ENCODE measurements around the gene ZDHHC4. TPM values are rescaled to one million over a fixed set of nuclear protein-coding genes. Genes with fewer than 3 reads are reported as not detected.

ZDHHC4 gene
- polyA plus RNA-seq, 2 of the 4 experiments (the other 2 are of a cell fraction): 42.8 to 118 TPM

- WGBS (ENCODE audit: missing lambda C conversion rate): 20% methylated on average over 4 of the region's 60 CpGs
- peaks cover 13% of the 10 kb centered on the region; the same call in 2 of the 3 replicates for H3K4me1 ChIP-seq
- H3K9me3 ChIP-seq: no peaks in the 10 kb centered on the region
- peak overlapping the region; percentile 100 for H3K4me3 ChIP-seq
- CTCF ChIA-PET: interaction anchor here (0.6 to 1.4 kb wide), 3 partner anchors 48 to 144 kb away, joined by 3 to 5 read pairs (median 3); partner anchors contain the start of gene INTS15
- TF ChIP-seq, protein P1, sequence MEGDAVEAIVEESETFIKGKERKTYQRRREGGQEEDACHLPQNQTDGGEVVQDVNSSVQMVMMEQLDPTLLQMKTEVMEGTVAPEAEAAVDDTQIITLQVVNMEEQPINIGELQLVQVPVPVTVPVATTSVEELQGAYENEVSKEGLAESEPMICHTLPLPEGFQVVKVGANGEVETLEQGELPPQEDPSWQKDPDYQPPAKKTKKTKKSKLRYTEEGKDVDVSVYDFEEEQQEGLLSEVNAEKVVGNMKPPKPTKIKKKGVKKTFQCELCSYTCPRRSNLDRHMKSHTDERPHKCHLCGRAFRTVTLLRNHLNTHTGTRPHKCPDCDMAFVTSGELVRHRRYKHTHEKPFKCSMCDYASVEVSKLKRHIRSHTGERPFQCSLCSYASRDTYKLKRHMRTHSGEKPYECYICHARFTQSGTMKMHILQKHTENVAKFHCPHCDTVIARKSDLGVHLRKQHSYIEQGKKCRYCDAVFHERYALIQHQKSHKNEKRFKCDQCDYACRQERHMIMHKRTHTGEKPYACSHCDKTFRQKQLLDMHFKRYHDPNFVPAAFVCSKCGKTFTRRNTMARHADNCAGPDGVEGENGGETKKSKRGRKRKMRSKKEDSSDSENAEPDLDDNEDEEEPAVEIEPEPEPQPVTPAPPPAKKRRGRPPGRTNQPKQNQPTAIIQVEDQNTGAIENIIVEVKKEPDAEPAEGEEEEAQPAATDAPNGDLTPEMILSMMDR (IDR thresholded peaks at IDR 0.05): peak; percentile 32; the same call in 2 of the 3 replicates
- TF ChIP-seq POLR2AphosphoS2 (conservative IDR thresholded peaks at IDR 0.05; ENCODE audit: low read length): no peak
- POLR2A ChIA-PET: no interaction called here
- H3K27ac ChIP-seq: peak overlapping the region; percentile 94 to 97
- FAIRE-seq (no peak), ATAC-seq (peak; percentile 65 to 83), DNase-seq (ENCODE audit: low read depth in 1 of 2, low spot score in 1 of 2) (peak; percentile 29 to 72)
- peak overlapping the region; percentile 97 for H3K4me2 ChIP-seq
These were observed 60.4 kb downstream of the ZDHHC4 start for GRCh38 chr7:6637544-6638229.

Other genes starting within 250 kb of the ZDHHC4 start
- 33.0 and 34.3 TPM in 2 replicates for gene FAM220A, start 228.5 kb upstream of the ZDHHC4 start, polyA plus RNA-seq (2011; rRNA removed)
- 12.9 to 14.0 TPM (median 13.2 TPM) in 3 replicates for gene FAM220A, start 228.5 kb upstream of the ZDHHC4 start, polyA plus RNA-seq (2017; fragmentation: RNase III; extraction: RNeasy Plus Mini Kit Qiagen cat#74134 plus additional on column Dnase treatment)
- 446 and 516 TPM in 2 replicates for gene RAC1, start 202.9 kb upstream of the ZDHHC4 start, polyA plus RNA-seq (2011; rRNA removed)
- 220 to 239 TPM (median 228 TPM) in 3 replicates for gene RAC1, start 202.9 kb upstream of the ZDHHC4 start, polyA plus RNA-seq (2017; fragmentation: RNase III; extraction: RNeasy Plus Mini Kit Qiagen cat#74134 plus additional on column Dnase treatment)
- gene DAGLB, start 129.5 kb upstream of the ZDHHC4 start, polyA plus RNA-seq (2011; rRNA removed): 19.3 and 19.7 TPM in 2 replicates
- 14.5 to 19.1 TPM (median 15.7 TPM) in 3 replicates for gene DAGLB, start 129.5 kb upstream of the ZDHHC4 start, polyA plus RNA-seq (2017; fragmentation: RNase III; extraction: RNeasy Plus Mini Kit Qiagen cat#74134 plus additional on column Dnase treatment)
- gene KDELR2, start 93.3 kb upstream of the ZDHHC4 start, polyA plus RNA-seq (2011; rRNA removed): 172 and 192 TPM in 2 replicates
- gene KDELR2, start 93.3 kb upstream of the ZDHHC4 start, polyA plus RNA-seq (2017; fragmentation: RNase III; extraction: RNeasy Plus Mini Kit Qiagen cat#74134 plus additional on column Dnase treatment): 135 to 142 TPM (median 136 TPM) in 3 replicates
- gene GRID2IP, start 26.0 kb upstream of the ZDHHC4 start, polyA plus RNA-seq (2011; rRNA removed): 0.03 TPM in 1 of 2 replicates, not detected in the other
- gene GRID2IP, start 26.0 kb upstream of the ZDHHC4 start, polyA plus RNA-seq (2017; fragmentation: RNase III; extraction: RNeasy Plus Mini Kit Qiagen cat#74134 plus additional on column Dnase treatment): 0.03 TPM in 1 of 3 replicates, not detected in the others
- gene INTS15, start 12.6 kb downstream of the ZDHHC4 start, polyA plus RNA-seq (2011; rRNA removed): 23.4 and 26.1 TPM in 2 replicates
- gene INTS15, start 12.6 kb downstream of the ZDHHC4 start, polyA plus RNA-seq (2017; fragmentation: RNase III; extraction: RNeasy Plus Mini Kit Qiagen cat#74134 plus additional on column Dnase treatment): 13.6 to 14.7 TPM (median 14.5 TPM) in 3 replicates
- gene ZNF853, start 38.2 kb downstream of the ZDHHC4 start, polyA plus RNA-seq (2011; rRNA removed): 2.2 and 2.7 TPM in 2 replicates
- gene ZNF853, start 38.2 kb downstream of the ZDHHC4 start, polyA plus RNA-seq (2017; fragmentation: RNase III; extraction: RNeasy Plus Mini Kit Qiagen cat#74134 plus additional on column Dnase treatment): 1.6 to 2.1 TPM (median 1.8 TPM) in 3 replicates
- 6.3 and 7.5 TPM in 2 replicates for gene ZNF316, start 59.9 kb downstream of the ZDHHC4 start, polyA plus RNA-seq (2011; rRNA removed)
- gene ZNF316, start 59.9 kb downstream of the ZDHHC4 start, polyA plus RNA-seq (2017; fragmentation: RNase III; extraction: RNeasy Plus Mini Kit Qiagen cat#74134 plus additional on column Dnase treatment): 16.5 to 21.2 TPM (median 18.9 TPM) in 3 replicates
- 22.7 and 23.9 TPM in 2 replicates for gene ZNF12, start 129.5 kb downstream of the ZDHHC4 start, polyA plus RNA-seq (2011; rRNA removed)
- gene ZNF12, start 129.5 kb downstream of the ZDHHC4 start, polyA plus RNA-seq (2017; fragmentation: RNase III; extraction: RNeasy Plus Mini Kit Qiagen cat#74134 plus additional on column Dnase treatment): 8.8 TPM in 3 replicates
- 0.11 TPM in 1 of 2 replicates, not detected in the other for gene RSPH10B2, start 176.6 kb downstream of the ZDHHC4 start, polyA plus RNA-seq (2011; rRNA removed)
- gene RSPH10B2, start 176.6 kb downstream of the ZDHHC4 start, polyA plus RNA-seq (2017; fragmentation: RNase III; extraction: RNeasy Plus Mini Kit Qiagen cat#74134 plus additional on column Dnase treatment): 0.08 to 0.16 TPM (median 0.12 TPM) in 3 replicates
- gene CCZ1B, start 248.8 kb downstream of the ZDHHC4 start, polyA plus RNA-seq (2011; rRNA removed): 39.5 and 68.6 TPM in 2 replicates
- 36.9 to 41.3 TPM (median 38.0 TPM) in 3 replicates for gene CCZ1B, start 248.8 kb downstream of the ZDHHC4 start, polyA plus RNA-seq (2017; fragmentation: RNase III; extraction: RNeasy Plus Mini Kit Qiagen cat#74134 plus additional on column Dnase treatment)

All from A549 (cell line).